Left ventricle myocardium superior (tissue), 1 donor: ENCODE results near the gene DMAC2L. TPM values are rescaled to one million over a fixed set of nuclear protein-coding genes. Genes with fewer than 3 reads are reported as not detected.
"Not testable (repeated sequence)": the region's sequence is repeated elsewhere in the genome, so short reads cannot be mapped to it uniquely, and the experiment has no call there.

Experiments
- ATAC-seq: fragments of 200-7000 bp; cut with Tn5 transposase; one replicate; pipeline ENCODE4 v1.9.1; 2020; ENCODE audit warnings: mild to moderate bottlenecking, moderate library complexity
- DNase-seq: peaks from one replicate; pipeline ENCODE4 v3.0.0-alpha.2; 2020
- intact Hi-C: fragments of 100-400 bp; cut with micrococcal nuclease; formaldehyde crosslinking; loops from one replicate; pipeline ENCODE4 v1.11.0; 2022
- total RNA-seq: library from RNA; stranded (reverse); fragmentation: NEBNext Ultra II Directional; extraction: Animal tissue kit (Norgen Biotek cat#: 25700); gene quantifications from one replicate; pipeline ENCODE4 v1.2.1, GENCODE V29; 2021
- donor health status: DM: no; HTN: yes; CAD: no; lungs with severe emphysema.

DMAC2L gene
- total RNA-seq, 1 donor from 2014 or later, result 22.6 TPM

DNA sequence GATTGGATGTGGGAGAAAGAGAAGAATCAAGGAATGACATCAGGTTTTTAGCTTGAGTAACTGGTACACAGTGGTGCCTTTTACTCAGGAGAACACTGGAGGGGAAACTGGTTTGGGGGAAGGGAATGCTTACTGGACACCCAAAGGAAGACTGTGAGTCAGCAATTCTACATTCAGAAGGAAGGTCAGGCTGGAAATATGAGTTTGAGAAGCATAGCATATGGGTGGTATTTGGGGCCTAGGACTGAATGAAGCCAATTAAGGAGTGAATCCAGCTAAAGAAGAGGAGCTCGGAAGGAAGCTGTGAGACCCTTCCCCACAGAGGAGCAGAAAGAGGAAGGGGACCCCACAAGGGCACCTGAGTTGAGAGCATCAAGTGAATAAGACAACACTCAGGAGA lies 35.4 kb downstream of the DMAC2L start:
- intact Hi-C loops, result no loop called here
- ATAC-seq (no peak), DNase-seq (no peak)

DNA sequence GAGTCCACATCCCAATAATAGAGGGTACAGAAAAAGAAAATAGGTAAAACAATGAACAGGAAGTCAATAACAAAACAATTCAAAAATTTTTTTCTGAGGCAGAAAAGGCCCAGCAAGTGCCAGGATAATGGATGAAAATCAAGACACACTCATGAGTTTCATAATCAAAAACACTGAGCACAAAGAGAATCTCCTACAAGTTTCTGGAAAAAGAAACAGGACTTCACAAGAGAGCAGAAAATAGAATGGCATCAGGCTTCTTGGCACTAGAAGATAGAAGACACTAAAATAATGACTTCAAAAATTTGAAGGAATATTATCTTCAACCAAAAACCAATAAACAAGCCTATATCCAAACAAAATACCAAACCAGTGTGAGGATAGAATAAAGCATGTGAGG lies 36.8 kb downstream of the DMAC2L start:
- intact Hi-C loops, result no loop called here
- DNase-seq (no peak), ATAC-seq (no peak)

DNA sequence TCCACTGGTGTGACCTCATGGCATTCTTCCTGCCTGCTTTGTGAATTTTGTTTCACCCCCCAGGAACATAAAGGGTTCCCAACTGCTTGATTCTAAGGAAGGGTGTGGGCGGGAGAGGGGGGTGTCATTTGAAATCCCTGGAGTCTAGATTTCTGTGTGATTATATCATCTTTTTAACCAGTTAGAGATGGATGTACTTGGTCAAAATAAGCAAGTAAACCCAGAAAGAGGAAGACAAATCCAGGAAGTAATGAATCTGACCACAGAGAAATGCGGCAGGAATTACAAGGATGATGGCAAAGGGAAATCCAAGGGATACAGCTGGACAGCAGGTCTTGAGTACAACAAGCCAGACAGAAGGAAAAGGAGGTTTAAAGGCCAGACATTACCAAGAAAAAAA lies 38.9 kb downstream of the DMAC2L start:
- DNase-seq, result no peak
- intact Hi-C loops, result no loop called here
- no peak for ATAC-seq

DNA sequence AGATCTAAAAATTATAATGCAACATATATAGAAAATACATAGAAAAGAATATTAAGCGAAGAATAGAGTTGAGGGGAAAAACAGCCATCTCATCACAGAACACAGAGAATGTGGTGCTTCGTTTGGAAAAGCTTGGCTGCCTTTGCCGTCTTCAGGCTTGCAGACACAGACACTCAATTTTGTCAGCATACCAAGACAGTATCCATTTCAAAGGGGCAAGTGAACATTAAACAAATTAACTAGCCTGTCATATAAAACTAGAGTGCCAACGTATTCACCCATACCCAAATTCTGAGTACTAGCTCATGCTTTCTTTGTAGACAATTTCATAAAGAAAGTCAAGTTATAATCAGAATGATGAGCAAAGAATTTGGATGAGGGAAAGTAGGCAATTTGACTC lies 40.5 kb downstream of the DMAC2L start:
- DNase-seq (no peak), ATAC-seq (no peak)
- intact Hi-C loops, result no loop called here

DNA sequence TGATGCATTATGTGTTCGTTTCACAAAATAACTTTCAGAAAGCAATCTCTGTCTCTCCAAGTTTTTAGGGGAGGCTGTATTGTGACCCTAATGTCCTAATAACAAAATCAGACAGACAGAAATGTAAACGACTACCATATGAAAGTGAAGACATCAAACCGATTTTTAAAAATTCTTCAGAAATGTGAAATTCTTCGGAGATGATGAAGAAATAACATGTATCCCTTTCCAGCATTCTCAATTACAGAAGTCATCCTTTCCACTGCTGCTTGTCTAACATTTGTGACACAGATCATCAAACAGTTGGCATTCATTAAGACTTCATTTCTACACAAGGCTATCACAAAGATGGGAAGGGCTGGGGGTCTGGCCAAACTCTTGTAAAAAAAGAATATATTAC lies 41.0 kb downstream of the DMAC2L start:
- no peak for DNase-seq
- no peak for ATAC-seq
- intact Hi-C loops, result no loop called here

DNA sequence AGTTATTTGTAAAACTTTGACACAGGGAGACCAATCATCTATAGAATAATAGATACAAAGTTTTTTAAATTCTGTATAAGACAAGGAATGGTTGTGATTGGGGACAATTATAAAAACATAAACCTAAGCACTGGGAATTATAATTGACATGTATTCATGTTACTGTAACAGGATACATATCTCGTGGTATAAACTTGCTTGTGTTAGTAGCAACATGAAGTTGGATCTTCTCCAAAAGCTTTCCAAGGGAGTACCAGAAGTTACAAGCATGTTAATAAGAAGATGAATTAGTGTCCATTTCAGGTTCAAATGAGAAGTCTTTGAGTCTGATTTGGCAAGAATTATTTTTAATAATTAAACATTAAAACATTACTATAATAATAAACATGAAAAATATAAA lies 42.4 kb downstream of the DMAC2L start:
- ATAC-seq, result no peak
- intact Hi-C loops, result no loop called here
- DNase-seq, result no peak

DNA sequence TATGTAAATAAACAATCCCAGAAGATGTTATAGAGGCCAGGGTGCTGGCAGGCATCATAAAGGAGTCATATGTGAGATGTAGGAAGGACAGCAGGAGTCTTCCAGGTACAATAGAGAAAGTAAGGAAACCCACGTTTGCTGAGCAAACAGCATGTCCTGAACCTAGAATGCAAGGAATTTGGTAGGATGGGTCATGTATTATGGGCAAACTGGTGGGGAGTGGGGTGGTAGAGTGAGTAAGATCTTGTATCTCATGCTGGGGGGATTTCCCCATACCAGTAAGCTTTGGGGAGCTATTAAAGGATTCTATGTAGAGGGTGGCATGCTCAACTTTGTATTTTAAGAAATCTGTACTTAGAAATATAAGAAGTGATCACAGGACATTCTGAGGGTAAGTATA lies 43.6 kb downstream of the DMAC2L start:
- DNase-seq (no peak), ATAC-seq (no peak)
- intact Hi-C loops, result no loop called here

DNA sequence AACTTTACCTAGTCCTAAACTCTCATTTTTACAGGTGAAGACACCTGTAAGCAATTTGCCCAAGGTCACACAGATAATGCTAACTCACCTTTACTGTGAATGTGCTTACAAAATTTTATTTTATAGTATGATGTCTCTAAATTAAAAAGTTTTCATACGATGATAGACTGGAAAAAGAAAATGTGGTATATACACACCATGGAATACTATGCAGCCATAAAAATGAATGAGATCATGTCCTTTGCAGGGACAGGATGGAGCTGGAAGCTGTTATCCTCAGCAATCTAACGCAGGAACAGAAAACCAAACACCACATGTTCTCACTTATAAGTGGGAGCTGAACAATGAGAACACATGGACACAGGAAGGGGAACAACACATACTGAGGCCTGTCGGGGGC lies 44.2 kb downstream of the DMAC2L start:
- intact Hi-C loops, DNase-seq, ATAC-seq: not testable (repeated sequence)

DNA sequence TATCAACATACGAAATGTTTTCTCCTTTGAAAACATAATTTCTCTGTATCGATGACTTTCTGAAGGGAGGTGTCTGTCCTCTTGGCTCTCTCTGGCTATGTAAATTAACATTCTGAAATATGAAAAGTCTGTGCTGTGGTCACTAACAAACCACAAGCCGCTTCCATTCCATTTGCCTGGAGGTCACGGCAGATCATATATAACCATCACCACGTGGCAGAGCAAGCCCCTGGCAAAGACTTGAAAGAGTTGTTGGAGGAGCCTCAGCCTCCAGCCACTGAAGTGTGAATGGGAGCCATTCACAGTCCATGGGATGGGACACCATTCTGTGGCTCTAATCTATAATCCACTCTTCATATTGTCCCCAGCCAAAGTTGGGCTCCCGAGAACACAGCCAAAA lies 45.0 kb downstream of the DMAC2L start:
- DNase-seq (no peak), ATAC-seq (no peak)
- intact Hi-C loops, result no loop called here

DNA sequence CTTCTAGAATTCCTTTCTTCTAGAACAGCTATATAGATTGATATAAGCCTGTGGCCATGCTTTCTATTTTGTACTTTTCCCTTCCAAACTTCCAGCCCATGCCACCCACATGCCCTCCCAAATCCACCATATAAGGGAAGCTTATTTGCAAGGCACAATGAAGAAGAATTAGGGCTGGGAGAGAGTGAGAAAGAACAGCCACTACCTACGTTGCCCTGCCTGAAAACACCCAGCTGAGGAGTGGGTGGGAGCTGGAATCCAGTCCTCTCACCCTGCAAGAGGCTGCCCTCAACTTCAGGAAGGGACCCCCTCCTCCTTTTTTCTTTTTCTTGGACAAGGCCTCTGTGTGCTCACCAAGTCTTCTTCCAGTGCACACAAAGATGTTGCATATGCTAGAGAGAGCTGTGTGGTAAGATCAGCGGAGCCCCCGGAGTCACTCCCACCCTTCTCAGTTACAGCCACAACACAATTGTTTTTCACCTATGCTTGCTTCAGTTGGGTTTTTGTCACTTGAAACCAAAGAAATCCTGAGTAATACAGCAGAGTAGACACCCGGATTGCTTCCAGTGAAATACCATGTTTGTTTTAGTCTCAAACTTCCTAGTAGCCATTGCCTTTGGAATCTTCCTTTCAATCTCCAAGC lies 45.8 kb downstream of the DMAC2L start:
- DNase-seq (no peak), ATAC-seq (no peak)
- intact Hi-C loops, result no loop called here

DNA sequence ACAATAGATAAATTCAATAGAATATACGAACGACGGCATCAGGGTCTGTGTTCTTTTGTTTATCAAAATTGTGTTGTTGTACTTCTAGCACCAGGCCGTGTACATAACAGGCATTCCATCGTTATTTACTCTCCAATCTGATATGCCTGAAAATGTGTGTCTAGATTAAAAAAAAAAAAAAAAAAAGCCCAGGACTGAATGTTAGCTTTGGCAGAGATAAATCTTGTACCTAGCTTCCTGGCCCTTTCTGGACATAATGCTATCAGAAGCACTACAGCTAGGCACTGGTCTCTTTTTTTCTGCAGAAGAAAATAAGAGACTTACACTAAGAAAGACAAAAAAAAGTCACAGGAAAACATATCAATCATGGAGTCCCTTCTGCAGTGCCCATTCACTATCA lies 47.5 kb downstream of the DMAC2L start:
- intact Hi-C loops, result no loop called here
- no peak for DNase-seq
- ATAC-seq, result no peak

DNA sequence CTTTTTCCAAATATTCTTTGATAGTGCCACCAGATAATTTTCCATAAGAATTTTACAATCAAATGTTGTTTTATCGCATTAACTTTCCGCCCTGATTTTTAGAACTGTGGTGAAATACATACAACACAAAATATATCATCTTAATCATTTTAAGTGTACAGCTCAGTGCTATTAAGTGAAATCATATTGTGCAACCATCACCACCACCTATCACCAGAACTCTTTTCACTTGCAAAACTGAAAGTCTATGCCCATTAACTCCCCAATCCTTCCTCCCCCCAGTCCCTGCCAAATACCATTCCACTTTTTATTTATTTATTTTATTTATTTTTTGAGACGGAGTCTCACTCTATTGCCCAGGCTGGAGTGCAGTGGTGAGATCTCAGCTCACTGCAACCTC lies 48.0 kb downstream of the DMAC2L start:
- intact Hi-C loops, result no loop called here
- DNase-seq (no peak), ATAC-seq (no peak)

DNA sequence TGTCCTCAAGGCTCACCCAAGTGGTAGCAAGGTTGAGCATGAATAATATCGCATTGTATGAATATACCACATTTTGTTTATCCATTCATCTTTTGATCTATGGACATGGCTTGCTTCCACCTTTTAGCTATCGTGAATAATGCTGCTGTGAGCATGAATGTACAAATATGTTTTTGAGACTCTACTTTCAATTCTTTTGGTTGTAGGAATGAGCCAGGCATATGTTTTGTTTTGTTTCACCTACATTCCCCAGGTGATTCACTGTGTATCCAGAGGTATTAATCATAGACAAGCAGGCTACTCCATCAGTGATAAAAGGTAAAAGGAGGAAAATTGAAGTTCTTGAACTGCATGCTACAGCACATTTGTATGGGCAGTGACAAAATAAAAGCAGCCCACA lies 48.7 kb downstream of the DMAC2L start:
- ATAC-seq (no peak), DNase-seq (no peak)
- intact Hi-C loops, result no loop called here

DNA sequence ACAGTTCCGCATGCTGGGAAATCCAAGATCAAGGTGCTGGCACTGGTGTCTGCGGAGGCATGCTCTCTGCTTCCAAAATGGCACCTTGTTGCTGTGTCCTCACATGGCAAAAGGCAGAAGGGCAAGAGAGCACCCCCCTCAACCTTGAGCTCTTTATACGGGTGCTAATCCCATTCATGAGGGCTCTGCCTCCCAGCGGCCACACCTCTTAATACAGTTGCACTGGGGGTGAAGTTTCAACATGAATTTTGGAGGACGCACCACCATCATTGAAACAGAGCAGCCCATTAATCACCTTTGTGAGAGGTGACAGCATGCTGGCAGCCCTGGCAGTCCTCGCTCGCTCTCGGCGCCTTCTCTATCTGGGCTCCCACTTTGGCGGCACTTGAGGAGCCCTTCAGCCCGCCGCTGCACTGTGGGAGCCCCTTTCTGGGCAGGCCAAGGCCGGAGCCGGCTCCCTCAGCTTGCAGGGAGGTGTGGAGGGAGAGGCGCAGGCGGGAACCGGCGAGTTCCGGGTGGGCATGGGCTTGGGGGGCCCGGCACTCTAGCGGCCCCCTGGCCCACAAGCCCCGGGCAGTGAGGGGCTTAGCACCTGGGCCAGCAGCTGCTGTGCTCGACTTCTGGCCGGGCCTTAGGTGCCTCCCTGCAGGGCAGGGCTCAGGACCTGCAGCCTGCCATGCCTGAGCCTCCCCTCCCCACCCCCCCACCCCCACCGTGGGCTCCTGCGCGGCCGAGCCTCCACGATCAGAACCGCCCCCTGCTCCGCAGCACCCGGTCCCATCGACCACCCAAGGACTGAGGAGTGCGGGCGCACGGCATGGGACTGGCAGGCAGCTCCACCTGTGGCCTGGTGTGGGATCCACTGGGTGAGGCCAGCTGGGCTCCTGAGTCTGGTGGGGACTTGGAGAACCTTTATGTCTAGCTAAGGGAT lies 49.6 kb downstream of the DMAC2L start:
- DNase-seq, ATAC-seq, intact Hi-C loops: not testable (repeated sequence)

DNA sequence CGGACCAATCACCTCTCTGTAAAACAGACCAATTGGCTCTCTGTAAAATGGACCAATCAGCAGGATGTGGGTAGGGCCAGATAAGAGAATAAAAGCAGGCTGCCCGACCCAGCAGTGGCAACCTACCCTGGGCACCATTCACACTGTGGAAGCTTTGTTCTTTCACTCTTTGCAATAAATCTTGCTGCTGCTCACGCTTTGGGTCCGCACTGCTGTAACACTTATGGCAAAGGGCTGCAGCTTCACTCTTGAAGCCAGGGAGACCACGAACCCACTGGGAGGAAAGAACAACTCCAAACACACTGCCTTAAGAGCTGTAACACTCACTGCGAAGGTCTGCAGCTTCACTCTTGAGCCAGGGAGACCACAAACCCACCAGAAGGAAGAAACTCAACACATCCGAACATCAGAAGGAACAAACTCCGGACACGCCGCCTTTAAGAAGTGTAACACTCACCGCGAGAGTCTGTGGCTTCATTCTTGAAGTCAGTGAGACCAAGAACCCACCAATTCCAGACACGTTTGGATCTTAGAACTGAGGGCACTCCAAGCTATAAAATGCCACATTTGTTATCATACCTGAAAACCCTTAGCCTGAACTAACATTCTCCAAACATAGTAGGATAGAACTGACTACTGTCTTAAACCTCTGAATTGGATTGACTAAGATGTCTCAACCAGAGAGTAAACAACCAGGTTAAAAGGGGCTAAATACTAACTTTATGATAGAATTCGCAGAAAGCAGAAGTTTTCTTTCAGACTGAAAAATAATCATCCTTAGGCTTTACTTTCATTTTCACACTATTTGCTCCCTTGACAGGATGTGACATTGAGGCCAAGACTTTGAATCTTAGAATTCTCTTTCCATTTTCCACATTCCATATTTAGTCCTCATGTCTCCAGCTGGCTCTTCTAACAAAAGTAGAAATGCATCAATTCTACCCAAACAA lies 50.9 kb downstream of the DMAC2L start:
- intact Hi-C loops, result no loop called here
- DNase-seq, result no peak
- peak; percentile 40 for ATAC-seq

DNA sequence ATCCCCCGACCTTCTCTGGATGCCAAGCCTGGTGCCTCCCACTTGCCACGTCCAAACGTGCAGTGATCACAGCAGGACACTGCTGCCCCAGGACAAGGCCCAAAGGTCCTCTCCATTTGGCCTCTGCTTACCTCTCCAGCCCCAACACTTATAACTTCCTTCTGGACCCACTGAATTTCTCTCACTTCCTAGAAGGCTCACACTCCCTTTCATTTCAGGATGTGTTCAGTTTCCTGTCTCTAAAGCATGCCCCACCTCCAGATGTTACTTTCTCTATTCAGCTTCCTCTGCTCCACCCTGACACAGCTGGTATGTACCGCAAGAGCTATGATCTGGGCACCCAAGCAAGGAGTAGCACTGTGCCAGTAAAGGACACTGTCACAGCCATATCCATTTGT lies 51.6 kb downstream of the DMAC2L start:
- no peak for DNase-seq
- intact Hi-C loops, result no loop called here
- peak; percentile 91 for ATAC-seq

DNA sequence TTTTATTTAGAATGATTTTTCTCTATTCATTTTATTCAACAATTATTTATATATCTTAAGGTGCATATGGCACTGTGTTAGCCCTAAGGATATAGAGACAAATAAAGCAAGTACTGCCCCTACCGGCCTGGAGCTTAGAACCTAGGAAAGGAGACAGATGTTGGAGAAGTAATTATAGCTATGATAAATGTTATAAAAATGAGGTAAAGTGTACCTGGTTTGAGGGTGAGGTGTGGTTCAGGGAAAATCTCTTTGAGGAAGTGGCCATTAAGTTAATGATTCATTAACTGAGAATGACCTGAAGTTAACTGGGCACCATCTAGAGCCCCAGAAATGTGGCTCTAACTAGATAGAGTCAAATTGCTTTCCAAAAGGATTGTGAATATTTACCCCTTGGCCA lies 52.7 kb downstream of the DMAC2L start:
- ATAC-seq, result no peak
- no peak for DNase-seq
- intact Hi-C loops, result no loop called here

DNA sequence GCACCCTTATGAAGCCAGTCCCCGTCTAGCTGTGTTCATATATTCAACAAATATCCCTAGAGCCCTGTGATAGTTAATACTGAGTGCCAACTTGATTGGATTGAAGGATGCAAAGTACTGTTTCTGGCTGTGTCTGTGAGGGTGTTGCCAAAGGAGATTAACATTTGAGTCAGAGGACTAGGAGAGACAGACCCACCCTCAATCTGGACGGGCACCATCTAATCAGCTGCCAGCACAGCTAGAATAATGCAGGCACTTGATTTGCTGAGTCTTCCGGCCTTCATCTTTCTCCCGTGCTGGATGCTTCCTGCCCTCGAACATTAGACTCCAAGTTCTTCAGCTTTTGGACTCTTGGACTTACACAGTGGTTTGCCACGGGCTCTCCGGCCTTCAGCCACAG lies 53.4 kb downstream of the DMAC2L start:
- DNase-seq, ATAC-seq, intact Hi-C loops: not testable (repeated sequence)

DNA sequence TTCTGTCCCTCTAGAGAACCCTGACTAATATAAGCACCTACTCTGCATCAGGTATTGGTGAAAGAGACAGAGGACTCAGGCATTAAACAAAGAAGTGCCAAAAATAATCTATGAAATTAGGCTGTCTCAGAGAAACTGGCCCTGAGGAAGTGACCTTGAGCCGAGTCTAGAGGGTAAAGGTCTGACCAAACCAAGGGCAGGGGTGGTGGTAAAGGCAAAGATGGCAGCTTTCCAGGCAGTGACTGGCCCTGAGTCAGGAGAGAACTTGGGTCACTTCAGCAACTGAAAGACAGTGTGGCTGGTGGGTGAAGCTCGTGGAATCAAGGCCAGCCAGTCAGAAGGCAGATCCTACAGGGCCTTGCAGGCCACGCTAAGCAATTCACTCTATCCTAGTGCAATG lies 54.0 kb downstream of the DMAC2L start:
- intact Hi-C loops, result no loop called here
- no peak for DNase-seq
- no peak for ATAC-seq

DNA sequence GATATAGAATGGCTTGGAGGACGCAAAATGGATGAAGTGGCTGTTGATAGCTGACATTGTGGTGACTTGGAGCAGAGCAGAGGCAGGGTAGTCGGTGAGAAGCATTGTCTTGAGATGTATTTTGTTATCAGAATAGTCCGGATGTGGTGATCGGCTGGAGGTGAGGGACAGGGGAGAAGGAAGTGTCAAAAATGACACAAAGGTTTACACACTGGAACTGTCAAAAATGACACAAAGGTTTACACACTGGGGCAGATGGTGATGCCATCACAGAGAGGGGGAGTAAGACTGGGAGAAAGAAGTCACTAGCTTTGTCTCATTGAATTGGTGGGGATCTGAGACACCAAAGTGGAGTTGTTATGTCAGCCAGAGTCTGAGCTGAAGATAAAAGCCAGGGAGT lies 54.5 kb downstream of the DMAC2L start:
- intact Hi-C loops, result no loop called here

More for the DNA sequence above, 54.5 kb downstream of the DMAC2L start:
- DNase-seq (no peak), ATAC-seq (no peak)
